ENCODE data around the gene APOL6.
"Not testable (repeated sequence)": the region's sequence is repeated elsewhere in the genome, so short reads cannot be mapped to it uniquely, and the experiment has no call there.

Gene APOL6

GRCh38 chr22:35618427-35619223, 29.6 kb upstream of the APOL6 start:
- no peak for DNase-seq

DNA sequence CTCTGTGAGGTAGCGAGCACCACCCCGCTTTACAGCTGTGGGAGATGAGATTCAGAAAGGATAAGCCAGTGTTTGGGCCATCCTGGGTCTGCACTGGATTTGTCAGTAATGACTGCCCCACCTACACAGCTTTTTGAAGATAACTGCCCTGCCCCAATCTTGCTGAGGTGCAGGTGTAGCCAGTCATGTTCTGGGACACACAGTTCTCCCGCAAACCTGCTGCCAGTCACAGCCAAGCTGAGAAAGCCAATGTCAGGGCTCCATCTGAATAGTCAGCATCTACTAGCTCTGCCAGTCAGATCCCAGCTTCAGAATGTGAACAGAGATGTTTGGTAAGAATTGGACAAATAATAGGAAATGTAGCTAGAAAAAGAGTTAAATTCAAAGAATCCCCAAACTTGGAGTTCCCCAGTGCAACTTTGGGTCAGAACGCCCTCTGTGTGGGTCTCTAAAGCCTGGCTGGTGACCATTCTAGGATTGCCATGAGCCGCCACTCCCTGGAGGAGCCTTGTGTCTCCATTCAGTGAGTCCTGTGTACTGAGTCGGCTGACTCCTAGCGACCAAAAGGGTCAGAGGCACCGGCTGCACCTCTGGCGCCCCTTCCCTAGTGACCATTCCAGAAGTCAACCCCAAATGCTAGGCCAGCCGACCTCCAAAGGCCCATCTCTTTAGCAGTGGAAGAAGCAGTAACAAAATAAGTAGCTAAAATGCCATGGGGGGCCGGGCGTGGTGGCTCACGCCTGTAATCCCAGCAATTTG, 28.7 kb upstream of the APOL6 start:
- DNase-seq = no peak

DNA sequence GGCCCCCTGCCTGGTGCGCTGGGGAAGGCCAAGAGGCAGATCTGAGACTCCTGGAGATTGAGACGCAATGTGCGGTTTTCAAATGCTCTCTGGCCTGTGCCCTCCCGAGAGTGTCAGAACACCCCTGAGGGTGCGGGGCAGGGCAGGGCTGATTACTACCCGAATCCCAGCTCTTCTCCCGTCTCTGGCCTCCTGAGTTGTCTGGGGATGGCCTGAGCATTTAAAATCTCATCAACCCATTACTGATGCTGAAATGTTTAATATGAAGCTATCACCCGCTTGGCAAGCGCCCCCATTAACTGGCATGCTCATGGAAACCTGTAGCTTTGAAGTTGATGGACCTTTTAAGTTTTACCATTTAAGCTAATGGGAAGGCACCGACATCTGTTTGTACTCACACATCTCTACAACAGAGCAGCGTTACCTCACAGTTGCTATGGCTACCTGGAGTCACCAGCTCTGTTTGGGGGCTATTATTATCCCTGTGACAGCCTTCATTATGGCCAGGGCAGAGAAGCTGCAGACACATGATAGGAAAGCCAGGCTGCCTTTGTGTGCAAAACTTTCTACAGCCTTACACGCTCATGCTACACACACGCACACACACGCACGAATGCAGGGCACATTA, 27.5 kb upstream of the APOL6 start:
- DNase-seq = no peak

DNA sequence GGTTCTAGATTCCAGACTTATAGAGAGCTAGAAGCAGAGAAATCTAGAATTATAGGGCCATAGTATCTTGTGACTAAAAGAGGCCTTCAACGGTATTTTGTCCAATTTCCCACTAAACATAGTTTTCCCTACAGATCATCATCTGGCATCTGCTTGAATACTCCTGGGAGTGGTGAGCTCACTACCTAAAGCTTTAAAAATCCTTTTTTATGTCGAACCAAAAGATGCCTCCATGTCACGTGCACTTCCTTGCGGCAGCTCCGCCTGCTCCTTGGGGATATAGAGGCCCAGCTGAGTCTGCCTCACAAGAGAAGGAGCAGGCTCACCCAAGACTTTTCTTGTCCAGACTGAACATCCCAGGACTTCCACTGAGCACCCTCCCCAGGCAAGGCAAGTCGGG, 26.8 kb upstream of the APOL6 start:
- DNase-seq = no peak

- DNase-seq = no peak
Observed at GRCh38 chr22:35622191-35622913, 25.9 kb upstream of the APOL6 start.

DNA sequence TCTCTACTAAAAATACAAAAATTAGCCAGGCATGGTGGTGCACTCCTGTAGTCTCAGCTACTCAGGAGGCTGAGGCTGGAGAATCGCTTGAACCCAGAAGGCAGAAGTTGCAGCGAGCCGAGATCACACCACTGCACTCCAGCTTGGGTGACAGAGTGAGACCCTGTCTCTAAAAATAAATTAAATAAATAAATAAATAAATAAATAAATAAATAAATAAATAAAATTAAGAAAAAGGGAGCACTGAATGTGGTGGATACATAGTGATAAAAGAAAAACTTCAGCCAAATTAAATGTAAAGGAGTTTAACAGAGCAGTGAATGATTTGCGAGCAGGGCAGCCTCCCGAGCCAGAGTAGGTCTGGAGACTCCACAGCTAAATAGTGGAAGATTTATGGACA, 24.4 kb upstream of the APOL6 start:
- DNase-seq = not testable (repeated sequence)

DNA sequence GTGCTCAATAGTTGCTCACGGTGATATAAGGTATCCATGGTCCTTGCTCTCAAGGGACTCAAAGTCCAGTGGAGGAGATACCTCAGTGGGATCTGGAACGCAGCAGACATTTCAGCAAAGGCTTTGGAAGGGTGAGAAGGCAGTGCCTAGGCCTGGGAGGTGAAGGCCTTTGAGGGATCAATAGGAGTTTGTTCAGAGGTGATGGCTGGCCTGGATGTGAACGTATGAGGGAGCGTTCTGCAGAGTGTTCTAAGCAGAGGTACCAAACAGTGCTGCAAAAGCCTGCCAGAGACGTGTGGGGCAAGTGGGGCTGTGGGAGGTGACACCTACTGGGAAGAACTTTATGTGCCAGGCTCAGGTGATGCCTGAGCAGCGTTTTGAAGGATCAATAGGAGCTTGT, 23.7 kb upstream of the APOL6 start:
- no peak for DNase-seq

- DNase-seq = no peak
Observed at GRCh38 chr22:35625763-35626432, 22.3 kb upstream of the APOL6 start.

- peak; percentile 52 for DNase-seq
Observed at GRCh38 chr22:35627267-35628041, 20.8 kb upstream of the APOL6 start.

DNA sequence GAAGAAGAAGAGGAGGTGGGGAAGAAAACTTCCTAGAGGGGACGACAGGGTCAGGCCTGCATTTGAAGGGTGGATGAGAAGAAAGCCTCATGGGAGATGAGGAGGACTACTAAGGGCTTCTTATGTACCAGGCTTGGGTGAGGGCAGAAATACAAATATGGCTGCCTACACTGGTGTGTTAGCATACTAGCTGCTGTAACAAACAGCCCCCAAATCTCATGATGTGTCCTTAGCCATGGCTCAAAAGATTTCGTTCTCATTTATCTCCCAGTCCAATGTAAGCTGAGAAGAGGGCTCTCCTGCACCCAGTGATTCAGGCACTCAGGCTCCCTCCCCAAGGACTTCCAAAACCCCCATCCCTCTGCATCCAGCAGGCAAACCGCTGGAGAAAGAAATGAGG, 19.5 kb upstream of the APOL6 start:
- no peak for DNase-seq

GRCh38 chr22:35629406-35630216, 18.6 kb upstream of the APOL6 start:
- DNase-seq = no peak

- DNase-seq = no peak
Observed at GRCh38 chr22:35630387-35630793, 17.9 kb upstream of the APOL6 start.

DNA sequence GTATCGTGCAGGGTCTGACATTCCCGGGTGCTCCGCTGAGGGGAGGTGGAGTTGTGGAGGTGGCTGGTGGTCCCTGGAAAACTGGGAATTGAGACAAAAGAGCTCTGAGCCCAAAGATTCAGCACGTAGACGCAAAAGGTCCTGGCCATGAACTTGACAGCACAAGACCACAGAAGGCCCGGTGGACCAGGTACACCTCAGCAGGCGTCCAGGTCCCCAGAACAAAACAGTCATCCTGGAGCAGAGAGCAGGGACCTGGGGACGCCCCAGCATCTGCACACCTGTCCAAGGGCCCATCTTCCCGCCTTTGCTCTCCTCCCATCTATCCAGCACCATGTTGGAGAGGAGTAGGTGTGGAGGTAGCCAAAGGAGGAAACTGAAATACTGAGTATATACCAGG, 17.4 kb upstream of the APOL6 start:
- DNase-seq = no peak

DNA sequence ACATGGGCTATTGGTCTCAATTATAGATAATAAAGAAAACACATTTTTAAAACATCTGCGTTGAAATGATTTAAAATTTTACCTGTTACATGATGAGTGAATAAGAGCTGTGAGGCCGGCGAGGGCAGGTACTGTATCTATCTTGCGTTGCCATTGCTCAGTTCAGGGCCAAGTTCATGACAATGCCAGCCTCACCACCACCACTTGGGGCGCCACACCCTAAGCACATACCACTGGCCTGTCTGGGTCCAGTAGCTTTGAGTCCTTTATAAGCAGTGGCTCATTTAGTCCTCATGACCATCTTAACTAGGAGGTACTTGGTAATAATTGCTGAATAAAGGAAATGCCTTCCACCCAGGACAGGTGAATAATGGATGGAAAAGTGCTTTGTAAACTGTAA, 16.6 kb upstream of the APOL6 start:
- DNase-seq = no peak

DNA sequence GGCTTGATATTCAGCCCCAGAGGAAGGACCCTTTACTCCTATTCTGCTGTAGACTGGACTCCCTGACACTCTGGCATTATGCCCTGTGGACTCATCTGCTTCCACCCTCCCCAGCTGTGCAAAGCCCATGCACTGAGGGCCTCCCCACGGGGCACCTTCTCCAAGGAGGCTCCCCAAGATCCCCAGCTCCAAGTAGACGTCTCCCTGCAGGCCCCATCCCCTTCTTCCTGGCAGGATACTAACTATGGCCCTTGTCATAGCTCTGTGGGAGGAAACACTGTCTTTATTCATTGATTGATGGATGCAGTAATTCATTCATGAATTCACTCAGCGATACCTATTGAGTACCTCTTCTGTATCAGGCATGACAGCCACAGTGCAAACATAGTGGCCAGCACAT, 15.3 kb upstream of the APOL6 start:
- DNase-seq = no peak

DNA sequence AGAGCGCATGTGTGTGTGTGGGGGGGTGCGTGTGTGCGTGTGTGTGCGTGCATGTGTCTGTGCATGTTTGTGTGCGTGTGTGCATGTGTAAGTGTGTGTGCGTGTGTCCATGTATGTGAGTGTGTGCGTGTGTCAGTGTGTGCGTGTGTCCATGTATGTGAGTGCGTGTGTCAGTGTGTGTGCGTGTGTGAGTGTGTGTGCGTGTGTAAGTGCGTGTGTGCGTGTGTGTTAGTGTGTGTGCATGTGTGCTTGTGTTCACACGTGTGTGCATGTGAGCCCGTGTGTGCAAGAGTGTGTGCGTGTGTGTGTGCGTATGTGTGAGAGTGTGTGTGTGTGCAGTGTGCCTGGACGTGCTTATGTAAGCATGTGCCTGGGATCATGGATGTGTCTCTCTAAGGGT, 14.7 kb upstream of the APOL6 start:
- no peak for DNase-seq

GRCh38 chr22:35634015-35634414, 14.2 kb upstream of the APOL6 start:
- DNase-seq = no peak

DNA sequence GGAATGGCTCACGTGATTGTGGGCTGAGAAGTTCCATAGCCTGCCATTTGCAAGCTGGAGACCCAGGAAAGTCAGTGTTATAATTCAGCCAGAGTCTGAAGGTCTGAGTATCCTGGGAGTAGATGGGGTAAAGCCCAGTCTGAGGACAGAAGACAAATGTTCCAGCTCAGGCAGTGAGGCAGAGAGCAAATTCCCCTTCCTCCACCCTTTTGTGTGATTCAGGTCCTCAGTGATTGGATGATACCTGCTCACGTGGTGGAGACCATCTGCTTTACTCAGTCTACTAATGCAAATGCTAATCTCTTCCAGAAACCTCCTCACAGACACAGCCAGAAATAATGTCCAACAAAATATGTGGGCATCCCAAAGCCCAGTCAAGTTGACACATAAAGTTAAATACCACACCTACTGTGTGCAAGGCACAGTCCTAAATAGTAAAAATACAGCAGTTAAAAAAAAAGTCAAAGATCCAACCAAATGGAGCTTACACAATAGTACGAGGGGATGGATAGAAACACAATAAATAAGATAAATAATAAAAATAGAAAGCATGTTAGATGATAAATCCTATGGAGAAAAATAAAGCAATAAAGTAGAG, 13.2 kb upstream of the APOL6 start:
- DNase-seq = no peak

GRCh38 chr22:35637254-35637653, 11.0 kb upstream of the APOL6 start:
- DNase-seq = no peak

DNA sequence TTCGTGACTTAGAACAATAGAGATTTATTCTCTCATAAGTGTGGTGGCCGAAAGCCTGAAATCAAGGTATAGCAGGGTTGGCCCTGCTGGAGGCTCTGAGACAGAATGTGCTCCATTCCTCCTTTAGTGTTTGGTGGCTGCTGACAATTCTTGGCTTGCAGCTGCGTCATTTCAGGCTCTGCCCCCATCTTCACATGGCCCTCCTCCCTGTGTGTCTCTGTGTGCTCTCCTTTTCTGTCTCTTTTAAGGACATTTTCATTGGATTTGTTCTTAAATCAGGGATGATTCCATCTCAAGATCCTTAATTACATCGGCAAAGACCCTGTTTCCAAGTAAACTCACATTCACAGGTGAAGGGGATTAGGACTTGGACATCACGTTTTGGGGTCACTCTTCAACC, 10.2 kb upstream of the APOL6 start:
- no peak for DNase-seq

- DNase-seq = no peak
Observed at GRCh38 chr22:35638410-35638809, 9.8 kb upstream of the APOL6 start.
